Measurements from ENCODE around the gene GPR35.

DNA sequence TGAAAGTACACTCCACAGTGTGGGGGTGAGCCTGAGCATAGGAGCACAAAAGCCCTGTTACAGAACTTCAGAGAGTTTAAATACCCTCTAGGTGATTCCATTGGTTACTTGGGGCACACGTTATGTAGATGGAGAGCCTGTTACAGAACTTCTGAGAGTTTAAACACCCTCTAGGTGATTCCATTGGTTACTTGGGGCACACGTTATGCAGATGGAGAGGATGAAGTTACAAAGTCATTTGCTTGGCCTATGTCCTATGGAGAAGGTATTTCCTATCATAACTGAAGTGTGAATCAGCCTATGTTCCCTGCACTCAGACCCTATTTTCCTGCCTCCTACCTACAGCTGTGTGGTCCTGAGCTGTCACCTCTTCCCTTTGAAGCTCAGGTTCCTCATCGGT lies 42.5 kb upstream of the GPR35 start:
- TF ChIP-seq, protein P1, sequence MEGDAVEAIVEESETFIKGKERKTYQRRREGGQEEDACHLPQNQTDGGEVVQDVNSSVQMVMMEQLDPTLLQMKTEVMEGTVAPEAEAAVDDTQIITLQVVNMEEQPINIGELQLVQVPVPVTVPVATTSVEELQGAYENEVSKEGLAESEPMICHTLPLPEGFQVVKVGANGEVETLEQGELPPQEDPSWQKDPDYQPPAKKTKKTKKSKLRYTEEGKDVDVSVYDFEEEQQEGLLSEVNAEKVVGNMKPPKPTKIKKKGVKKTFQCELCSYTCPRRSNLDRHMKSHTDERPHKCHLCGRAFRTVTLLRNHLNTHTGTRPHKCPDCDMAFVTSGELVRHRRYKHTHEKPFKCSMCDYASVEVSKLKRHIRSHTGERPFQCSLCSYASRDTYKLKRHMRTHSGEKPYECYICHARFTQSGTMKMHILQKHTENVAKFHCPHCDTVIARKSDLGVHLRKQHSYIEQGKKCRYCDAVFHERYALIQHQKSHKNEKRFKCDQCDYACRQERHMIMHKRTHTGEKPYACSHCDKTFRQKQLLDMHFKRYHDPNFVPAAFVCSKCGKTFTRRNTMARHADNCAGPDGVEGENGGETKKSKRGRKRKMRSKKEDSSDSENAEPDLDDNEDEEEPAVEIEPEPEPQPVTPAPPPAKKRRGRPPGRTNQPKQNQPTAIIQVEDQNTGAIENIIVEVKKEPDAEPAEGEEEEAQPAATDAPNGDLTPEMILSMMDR (IDR thresholded peaks at IDR 0.05): no peak
- TF ChIP-seq POLR2A (IDR thresholded peaks at IDR 0.05): no peak
